GM18858 (cell line): Measurements from ENCODE around the gene SP140.
"Not testable (repeated sequence)": the region's sequence is repeated elsewhere in the genome, so short reads cannot be mapped to it uniquely, and the experiment has no call there.

Experiments used
- ATAC-seq: cut with Tn5 transposase; IDR thresholded peaks from one replicate; pipeline ENCODE4 v1.9.1; 2021; ENCODE audit not compliant: unreplicated experiment

SP140 gene

GRCh38 chr2:230324503-230324902 lies 99.0 kb downstream of the SP140 start:
- no peak for ATAC-seq

GRCh38 chr2:230325316-230326243 lies 100.0 kb downstream of the SP140 start:
- ATAC-seq: no peak

- ATAC-seq: peak; percentile 84
These were observed 101.2 kb downstream of the SP140 start, which contains the start of gene SP140L for GRCh38 chr2:230326453-230327417. SP140L (plus strand) TSS chr2:230327193; CDS start chr2:230327270, 77 bp downstream.

- ATAC-seq: peak; percentile 41
These were observed 102.0 kb downstream of the SP140 start for GRCh38 chr2:230327418-230328154.

GRCh38 chr2:230328155-230328458 lies 102.6 kb downstream of the SP140 start:
- ATAC-seq: no peak

- no peak for ATAC-seq
These were observed 104.5 kb downstream of the SP140 start for GRCh38 chr2:230329946-230330605.

GRCh38 chr2:230330725-230331124 lies 105.2 kb downstream of the SP140 start:
- no peak for ATAC-seq

- ATAC-seq: no peak
These were observed 109.9 kb downstream of the SP140 start for GRCh38 chr2:230335461-230335863.

GRCh38 chr2:230335864-230336506 lies 110.4 kb downstream of the SP140 start:
- ATAC-seq: no peak

GRCh38 chr2:230341936-230342528 lies 116.5 kb downstream of the SP140 start:
- not testable (repeated sequence) for ATAC-seq

GRCh38 chr2:230343041-230343624 lies 117.6 kb downstream of the SP140 start:
- ATAC-seq: not testable (repeated sequence)

GRCh38 chr2:230343747-230344146 lies 118.2 kb downstream of the SP140 start:
- no peak for ATAC-seq

GRCh38 chr2:230346465-230346864 lies 120.9 kb downstream of the SP140 start:
- ATAC-seq: no peak

- ATAC-seq: no peak
These were observed 121.5 kb downstream of the SP140 start for GRCh38 chr2:230346921-230347533.

GRCh38 chr2:230347659-230348305 lies 122.2 kb downstream of the SP140 start:
- ATAC-seq: peak; percentile 46

- ATAC-seq: no peak
These were observed 123.3 kb downstream of the SP140 start for GRCh38 chr2:230348787-230349186.

- no peak for ATAC-seq
These were observed 130.5 kb downstream of the SP140 start for GRCh38 chr2:230356084-230356483.

- ATAC-seq: no peak
These were observed 132.8 kb downstream of the SP140 start for GRCh38 chr2:230358305-230358704.
